ENCODE results near the gene CNTNAP2.

CNTNAP2 gene

GRCh38 chr7:147068842-147069241, 952.2 kb downstream of the CNTNAP2 start:
- no peak for DNase-seq (ENCODE audit: low spot score)
- no peak for TF ChIP-seq CTCF (IDR thresholded peaks at IDR 0.05; ENCODE audit: extremely low read depth, missing control alignments)

GRCh38 chr7:147069771-147070170, 953.2 kb downstream of the CNTNAP2 start:
- no peak for TF ChIP-seq CTCF (IDR thresholded peaks at IDR 0.05; ENCODE audit: extremely low read depth, missing control alignments)
- no peak for DNase-seq (ENCODE audit: low spot score)

- TF ChIP-seq CTCF (IDR thresholded peaks at IDR 0.05; ENCODE audit: extremely low read depth, missing control alignments) = no peak
- no peak for DNase-seq (ENCODE audit: low spot score)
Observed at GRCh38 chr7:147070886-147071285, 954.3 kb downstream of the CNTNAP2 start.

- TF ChIP-seq CTCF (IDR thresholded peaks at IDR 0.05; ENCODE audit: extremely low read depth, missing control alignments) = no peak
- DNase-seq (ENCODE audit: low spot score) = no peak
Observed at GRCh38 chr7:147071536-147071935, 954.9 kb downstream of the CNTNAP2 start.

- DNase-seq (ENCODE audit: low spot score) = no peak
- no peak for TF ChIP-seq CTCF (IDR thresholded peaks at IDR 0.05; ENCODE audit: extremely low read depth, missing control alignments)
Observed at GRCh38 chr7:147078312-147078711, 961.7 kb downstream of the CNTNAP2 start.

GRCh38 chr7:147079083-147079482, 962.5 kb downstream of the CNTNAP2 start:
- no peak for TF ChIP-seq CTCF (IDR thresholded peaks at IDR 0.05; ENCODE audit: extremely low read depth, missing control alignments)
- no peak for DNase-seq (ENCODE audit: low spot score)

- no peak for DNase-seq (ENCODE audit: low spot score)
Observed at GRCh38 chr7:147079921-147080420, 963.4 kb downstream of the CNTNAP2 start.

More at GRCh38 chr7:147079921-147080420, 963.4 kb downstream of the CNTNAP2 start:
- no peak for TF ChIP-seq CTCF (IDR thresholded peaks at IDR 0.05; ENCODE audit: extremely low read depth, missing control alignments)
